ENCODE measurements around the gene DCUN1D2.

The DCUN1D2 gene

DNA sequence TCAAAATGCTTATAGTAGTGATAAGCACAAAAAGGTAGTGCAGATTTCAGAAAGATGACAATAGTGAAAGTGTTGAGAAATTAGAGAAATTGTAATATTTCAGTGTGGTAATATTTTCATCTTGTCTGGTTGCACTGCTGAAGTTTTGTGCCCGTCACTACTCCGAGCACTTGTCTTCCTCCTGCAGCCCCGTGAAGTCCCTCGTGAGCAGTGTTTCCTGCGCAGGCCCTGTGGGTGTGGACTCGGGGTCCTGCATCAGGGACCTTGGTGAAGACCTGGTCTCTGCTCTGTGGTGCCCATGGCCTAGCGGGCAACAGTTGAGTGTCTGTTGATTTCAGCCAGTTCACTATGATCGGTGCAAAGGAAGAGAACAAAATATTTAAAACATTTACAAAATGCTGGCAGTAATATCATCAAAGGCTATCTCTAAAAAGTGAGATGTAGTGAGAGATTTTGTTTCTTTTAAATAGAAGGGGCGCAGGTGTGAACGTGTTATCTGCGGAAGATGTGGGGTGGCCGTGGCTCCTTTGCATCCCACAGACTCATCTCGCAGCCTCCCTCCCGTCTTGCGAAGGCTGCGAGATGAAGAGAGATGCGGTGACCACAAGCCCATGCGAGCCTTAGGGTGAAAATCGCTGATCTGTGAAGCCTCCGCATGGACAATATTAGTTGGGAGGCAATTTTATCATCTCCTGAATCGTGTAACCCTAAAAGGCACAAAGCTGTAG, 27.7 kb upstream of the DCUN1D2 start:
- no peak for DNase-seq

DNA sequence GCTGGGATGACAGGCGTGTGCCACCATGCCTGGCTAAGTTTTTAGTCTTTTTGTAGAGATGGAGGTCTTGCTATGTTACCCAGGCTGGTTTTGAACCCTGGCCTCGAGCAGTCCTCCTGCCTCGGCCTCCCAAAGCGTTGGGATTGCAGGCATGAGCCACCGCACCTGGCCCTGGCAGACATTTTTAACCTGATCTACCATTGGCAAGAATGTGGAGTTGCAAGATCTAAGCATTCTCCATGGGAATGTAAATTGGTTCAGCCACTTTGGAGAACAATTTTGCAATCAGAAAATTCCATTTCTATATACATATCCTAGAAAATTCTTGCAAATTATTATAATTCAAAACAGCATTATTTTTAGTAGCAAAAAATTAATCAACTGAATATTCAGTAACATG, 24.3 kb upstream of the DCUN1D2 start:
- DNase-seq = no peak

DNA sequence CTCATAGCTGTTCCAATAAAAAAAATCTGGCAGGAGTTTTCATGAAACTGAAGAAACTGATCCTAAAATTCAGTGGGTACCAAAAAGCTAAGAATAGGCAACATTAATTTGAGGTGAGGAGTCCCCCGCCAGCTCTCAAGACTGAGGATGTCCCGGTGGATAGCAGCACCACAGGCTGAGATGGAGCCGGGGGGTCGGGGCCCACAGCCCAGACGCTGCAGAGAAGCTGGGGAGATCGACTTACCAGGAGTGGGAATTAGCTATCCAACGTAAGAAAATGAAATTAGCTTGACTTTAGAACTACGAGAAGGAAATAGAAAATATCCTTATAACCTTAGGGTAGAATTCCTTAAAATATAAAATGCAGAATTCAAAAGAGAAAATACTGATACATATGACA, 23.2 kb upstream of the DCUN1D2 start:
- no peak for DNase-seq

DNA sequence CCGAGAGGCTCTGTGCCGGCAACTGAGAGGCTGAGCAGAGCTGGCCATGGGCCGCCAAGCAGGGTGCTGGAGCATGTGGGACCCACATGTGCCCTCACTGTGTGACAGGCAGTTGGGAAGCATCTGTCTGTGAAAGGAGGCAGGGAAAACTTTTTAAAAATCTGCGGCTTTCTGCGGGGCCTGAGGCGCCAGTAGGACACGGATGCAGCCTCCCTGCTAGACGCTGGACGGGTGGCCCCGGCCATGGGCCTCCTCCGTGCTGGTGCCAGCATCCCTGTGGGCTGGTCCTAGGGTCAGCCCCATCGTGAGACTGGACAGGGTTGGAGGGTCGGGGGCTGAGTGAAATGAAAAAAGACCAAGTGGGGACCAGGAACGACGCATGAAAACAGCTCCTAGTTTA, 20.9 kb upstream of the DCUN1D2 start:
- DNase-seq = no peak

DNA sequence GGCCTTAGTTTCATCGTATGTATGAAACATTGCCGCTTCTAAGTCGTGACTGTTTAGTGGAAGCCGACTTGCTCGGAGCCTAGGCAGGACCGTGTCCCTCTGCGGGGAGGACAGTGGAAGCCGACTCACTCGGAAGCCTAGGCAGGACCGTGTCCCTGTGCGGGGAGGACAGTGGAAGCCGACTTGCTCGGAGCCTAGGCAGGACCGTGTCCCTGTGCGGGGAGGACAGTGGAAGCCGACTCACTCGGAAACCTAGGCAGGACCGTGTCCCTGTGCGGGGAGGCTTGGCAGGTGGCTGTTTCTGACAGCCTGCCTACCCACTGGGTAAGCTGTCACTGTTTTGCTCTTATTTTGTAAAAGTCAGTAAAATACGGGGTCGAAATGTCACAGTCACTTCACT, 20.4 kb upstream of the DCUN1D2 start:
- no peak for DNase-seq

DNA sequence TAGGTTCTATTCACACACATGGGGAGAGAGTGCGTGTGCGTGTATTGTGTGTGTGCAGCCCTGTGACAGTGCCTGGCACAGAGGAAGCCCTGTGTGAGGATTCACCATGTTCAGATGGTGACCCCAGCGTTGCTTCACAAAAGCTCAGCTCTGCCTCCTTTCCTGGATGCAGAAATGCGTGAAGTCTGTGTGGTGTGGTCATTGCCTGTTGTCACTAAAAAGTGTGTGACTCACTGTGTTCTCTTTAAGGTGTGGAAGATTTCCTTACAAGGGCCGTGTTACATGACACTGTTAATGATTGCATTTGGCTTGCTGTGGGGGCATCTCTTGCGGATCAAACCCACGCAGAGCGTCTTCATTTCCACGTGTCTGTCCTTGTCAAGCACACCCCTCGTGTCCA, 19.5 kb upstream of the DCUN1D2 start:
- no peak for DNase-seq

DNA sequence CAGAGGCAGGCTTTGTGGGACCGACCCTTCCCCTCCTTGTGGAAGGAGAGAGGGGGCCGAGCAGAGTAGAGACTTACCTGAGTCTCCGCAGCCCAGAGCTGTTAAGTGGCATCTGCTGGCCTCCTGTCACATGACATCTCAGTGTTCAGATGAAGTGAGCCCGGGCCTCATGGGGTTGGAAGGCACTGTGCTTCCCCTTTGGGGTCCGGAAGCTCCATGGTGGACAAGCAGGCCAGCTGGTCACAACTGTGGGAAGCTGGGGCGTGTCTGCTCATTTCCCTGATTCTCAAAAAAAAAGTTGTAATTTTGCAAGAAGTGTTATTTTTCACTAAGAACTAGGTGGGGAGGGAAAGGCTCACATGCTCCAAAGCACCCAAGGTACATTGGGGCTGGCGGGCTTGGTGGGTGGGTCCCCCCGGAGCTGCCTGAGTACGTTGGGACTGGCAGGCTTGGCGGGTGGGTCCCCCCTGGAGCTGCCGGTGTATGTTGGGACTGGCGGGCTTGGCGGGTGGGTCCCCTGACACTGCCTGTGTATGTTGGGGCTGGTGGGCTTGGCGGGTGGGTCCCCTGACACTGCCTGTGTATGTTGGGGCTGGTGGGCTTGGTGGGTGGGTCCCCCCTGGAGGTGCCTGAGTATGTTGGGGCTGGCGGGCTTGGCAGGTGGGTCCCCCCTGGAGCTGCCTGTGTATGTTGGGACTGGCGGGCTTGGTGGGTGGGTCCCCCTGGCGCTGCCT, 18.2 kb upstream of the DCUN1D2 start:
- no peak for DNase-seq

DNA sequence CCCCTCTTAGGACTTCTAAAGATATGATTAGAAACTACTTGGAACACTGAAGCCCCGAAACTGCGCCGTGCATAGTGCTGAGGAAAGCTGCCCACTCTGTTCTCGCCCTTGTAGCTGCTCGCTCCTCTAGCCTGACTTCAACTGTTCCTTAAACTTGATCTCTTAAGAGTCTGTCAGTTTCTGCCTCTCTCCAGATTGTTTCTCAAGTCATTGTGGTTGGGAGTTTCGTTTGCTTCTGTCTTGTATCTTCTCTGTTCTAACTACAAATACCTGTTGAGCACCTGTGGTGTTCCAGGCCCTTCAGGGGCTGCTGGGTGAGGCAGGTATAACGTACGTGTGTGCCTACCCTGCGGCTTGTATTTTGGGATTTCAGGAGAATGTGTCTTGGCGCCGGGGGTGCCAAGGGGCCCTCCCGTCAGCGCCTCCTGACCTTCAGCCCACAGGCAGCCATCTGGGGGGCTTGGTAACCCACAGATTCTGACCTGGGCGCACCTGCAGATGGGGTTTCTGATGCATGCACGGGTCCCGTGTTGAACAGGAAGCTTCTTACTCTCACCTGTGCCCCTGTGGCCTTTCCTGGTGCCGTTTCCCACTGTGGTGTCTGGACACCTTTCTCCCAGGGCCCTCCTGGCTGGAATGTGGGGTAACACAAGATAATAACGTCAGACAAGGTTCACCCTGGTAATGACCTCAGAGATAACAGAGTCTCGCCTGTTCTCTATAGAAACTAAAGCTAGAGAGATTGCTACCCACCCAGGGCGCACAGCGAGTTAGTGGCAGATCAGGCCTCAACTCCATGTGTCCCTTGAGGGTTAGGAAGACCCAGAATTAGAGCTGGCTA, 17.2 kb upstream of the DCUN1D2 start:
- no peak for DNase-seq

DNA sequence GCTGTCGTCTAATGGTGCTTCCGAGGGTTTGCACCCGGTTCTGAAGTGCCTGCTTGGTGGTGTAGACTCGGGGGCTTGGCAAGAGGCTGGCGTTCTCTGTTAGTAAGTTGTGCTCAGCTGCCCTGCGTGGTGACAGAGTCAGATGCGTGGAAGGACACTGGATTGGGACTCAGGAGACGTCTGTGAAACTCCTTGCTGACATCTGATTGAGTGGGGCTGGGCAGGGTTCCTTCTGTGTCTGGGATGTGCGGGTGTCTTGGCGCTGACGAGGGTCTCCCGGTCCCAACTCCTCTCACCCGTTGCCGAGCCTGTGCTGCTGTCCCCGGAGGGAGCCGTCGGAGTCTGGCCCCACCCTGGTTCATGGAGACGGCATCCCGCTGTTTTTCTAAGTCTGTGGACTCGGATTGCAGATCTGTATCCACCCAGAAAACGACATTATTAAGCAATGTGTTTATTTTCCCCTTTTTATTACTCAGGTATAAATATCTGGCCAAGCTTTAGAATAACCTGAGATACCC, 16.4 kb upstream of the DCUN1D2 start:
- DNase-seq = no peak

DNA sequence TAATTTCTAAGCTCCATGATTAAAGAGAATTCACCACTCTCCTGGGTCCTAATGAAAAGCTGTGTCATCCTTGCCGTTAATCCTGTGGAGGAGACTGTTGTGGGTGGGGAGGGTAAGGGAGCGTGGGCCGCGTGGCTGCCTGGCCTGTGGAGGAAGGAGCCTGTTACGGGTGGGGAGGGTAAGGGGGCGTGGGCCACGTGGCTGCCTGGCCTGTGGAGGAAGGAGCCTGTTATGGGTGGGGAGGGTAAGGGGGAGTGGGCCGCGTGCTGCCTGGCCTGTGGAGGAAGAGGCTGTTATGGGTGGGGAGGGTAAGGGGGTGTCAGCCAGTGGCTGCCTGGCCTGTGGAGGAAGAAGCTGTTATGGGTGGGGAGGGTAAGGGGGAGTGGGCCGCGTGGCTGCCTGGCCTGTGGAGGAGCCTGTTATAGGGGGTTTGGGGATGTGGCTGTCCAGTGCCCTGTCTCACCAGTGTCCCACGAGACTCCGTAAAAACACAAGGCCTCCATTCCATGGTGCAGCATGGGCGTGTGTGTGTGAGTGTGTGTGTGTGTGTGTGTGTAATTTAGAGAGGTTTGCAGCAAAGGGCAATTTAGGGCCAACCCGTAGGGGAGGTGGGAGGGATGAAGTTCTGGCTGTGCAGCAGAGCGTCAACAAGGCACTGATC, 15.6 kb upstream of the DCUN1D2 start:
- no peak for DNase-seq

DNA sequence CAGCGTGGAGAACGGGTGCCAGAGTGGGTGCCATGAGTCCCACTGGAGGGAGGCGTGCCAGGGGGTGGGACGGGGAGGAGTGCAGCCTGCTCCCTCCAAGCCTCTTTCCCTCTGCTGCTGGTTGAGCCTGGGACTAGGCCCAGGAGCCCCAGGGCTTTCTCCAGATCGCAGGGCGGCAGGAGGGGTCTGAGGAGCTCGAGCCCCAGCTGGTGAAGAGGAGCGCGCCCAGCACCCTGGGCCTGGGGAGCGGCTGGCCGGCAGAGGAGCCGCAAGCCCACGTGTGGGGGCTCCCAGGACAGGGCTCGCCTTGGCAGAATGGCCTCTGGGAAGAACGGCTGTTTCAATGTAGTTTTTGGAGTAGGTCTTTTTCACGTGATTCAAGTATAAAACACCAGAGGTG, 12.2 kb upstream of the DCUN1D2 start:
- no peak for DNase-seq

DNA sequence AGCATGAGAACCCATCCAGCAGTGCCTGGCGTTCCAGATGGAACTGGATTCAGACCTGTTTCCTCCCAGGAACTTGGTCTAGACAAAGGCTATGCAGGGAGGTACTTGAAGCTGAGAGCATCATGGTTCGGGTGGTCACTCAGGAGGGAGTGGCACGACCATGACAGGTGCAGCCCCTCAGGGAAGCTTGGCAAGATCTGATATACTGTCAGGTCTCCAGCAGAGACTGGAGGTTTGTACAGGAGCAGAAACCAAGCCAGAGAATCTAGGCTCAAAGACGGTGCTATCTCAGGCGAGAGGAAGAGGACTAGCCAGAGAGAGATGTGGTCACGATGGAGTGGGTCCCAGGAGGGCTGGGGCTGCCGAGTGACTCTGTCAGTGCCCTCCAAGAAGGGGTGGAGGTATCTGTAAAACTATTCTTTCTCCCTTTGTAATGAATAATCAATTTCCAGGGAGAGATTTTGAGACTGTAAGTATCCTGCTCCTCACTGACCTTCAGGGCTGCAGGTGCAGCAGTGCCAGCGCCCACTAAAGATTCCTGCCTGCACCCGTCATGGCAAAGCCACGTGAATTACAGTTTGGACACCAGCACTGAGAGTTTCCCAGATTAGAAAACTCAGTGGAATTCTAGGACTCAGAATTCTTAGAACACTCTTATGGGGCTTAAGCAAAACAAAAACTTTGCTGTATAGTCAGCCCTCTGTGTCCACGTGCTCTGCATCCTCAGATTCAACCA, 10.2 kb upstream of the DCUN1D2 start:
- DNase-seq = no peak

DNA sequence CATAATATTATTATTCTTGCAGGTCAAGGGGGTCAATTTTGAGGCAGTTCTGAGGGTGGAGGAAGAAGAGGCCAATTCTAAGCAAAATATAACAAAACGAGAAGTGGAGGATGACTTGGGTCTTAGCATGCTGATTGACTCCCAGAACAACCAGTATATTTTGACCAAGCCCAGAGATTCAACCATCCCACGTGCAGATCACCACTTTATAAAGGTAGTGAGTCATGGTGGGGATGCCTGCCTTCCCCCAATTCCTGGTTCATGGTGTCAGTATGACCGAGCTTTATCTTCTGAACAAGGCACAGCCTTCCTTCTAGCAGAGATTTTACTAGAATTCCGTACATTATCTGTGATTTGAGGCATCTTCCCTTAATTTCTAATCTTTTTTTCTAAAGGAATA, 9.4 kb upstream of the DCUN1D2 start:
- no peak for DNase-seq

DNA sequence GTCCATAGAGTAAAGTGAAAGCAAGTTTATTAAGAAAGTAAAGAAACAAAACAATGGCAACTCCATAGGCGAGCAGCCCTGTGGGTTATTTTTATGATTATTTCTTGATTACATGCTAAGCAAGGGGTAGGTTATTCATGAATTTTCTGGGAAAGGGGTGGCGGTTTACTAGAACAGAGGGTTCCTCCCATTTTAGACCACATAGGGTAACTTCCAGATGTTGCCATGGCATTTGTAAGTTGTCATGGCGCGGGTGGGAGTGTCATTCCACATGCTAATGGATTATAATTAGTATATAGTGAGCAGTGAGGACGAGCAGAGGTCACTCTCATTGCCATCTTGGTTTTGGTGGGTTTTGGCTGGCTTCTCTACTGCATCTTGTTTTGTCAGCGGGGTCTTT, 8.4 kb upstream of the DCUN1D2 start:
- DNase-seq = no peak

DNA sequence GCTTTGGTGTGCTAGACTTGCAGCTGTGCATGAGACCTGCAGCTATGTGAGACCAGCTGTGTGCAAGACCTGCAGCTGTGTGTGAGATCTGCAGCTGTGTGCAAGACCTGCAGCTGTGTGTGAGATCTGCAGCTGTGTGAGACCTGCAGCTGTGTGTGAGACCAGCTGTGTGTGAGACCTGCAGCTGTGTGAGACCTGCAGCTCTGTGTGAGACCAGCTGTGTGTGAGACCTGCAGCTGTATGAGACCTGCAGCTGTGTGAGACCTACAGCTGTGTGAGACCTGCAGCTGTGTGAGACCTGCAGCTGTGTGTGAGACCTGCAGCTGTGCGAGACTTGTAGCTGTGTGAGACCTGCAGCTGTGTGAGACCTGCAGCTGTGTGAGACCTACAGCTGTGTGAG, 6.7 kb upstream of the DCUN1D2 start:
- DNase-seq = no peak

DNA sequence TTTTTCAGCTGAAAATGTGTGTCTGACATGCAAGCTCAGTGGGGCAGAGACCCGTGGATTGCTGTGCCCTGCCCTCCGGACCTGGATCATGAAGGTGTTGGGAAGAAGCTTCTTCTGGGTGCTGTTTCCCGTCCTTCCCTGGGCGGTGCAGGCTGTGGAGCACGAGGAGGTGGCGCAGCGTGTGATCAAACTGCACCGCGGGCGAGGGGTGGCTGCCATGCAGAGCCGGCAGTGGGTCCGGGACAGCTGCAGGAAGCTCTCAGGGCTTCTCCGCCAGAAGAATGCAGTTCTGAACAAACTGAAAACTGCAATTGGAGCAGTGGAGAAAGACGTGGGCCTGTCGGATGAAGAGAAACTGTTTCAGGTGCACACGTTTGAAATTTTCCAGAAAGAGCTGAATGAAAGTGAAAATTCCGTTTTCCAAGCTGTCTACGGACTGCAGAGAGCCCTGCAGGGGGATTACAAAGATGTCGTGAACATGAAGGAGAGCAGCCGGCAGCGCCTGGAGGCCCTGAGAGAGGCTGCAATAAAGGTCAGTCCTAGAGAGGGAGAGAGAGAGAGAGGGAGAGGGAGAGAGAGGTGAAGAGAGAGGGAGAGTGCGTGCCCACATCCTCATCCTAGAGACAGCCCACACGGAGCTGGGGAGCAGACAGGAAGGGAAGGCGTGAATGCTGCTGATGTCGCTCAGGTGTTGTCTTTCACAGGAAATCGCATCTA, 5.1 kb upstream of the DCUN1D2 start:
- DNase-seq = no peak

DNA sequence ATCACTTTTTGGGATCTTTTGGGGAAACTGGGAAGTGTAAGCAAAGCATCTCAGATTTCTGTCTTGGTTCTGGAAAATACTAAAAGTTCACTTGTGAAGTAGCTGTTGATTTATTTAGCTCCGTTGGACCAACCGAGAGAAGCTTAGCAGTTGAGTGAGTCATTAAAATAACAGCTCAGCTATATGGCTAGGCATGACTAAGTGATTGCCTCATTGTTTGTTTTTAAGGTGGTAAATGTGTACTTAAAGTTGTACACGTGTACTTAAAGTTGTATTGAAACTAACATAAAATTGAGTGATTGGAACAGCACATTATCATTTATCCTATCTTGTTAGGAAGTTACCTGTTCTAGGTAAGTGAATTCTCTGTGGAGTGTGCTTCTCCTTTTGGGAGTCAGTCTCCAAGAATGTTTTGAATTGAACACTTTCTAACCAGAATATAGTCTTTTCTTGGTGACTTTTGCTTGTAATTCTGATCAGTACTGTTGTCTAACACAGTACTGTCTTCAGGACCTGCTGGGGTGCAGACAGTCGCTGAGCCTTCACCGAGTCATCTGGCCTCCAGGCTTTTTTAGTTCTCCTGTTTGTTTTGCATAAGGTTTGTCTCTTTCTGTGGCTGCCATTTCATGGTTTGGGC, 2.9 kb upstream of the DCUN1D2 start:
- no peak for DNase-seq

DNA sequence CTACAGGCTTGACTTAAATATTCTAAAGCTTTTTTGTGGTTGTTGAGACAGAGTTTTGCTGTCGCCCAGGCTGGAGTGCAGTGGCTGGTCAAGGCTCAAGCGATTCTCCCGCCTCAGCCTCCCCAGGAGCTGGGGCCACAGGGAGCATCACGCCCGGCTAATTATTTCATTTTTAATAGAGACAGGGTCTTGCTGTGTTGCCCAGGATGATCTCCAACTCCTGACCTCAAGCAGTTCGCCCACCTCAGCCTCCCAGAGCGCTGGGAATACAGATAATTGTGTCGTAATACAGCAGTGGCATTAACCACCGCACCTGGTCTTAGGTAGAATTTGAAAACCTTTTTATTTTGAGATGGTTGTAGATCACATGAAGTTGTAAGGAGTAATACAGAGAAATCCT, 1.5 kb upstream of the DCUN1D2 start:
- DNase-seq = no peak

DNA sequence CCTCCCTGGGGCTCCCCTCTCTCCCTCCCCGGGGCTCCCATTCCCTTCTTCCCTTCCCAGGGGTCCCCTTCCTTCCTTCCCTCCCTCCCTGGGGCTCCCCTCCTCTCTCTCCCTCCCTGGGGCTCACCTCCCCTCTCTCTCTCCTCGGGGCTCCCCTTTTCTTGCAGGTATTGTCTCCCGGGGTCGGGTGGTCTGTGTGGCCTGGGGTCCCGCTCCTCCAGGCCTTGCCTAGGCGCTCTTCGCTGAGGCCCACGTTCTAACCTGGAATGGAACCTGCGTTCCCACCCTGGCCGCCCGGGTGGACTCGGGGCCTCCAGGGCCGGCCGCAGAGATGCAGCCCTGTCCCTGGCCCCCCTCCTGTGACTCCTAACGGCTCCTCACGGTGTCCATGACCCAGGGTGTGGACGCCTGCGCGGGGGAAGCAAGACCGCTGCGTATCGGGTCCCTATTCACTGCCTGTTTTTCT, 940 bp upstream of the DCUN1D2 start:
- no peak for DNase-seq

DNA sequence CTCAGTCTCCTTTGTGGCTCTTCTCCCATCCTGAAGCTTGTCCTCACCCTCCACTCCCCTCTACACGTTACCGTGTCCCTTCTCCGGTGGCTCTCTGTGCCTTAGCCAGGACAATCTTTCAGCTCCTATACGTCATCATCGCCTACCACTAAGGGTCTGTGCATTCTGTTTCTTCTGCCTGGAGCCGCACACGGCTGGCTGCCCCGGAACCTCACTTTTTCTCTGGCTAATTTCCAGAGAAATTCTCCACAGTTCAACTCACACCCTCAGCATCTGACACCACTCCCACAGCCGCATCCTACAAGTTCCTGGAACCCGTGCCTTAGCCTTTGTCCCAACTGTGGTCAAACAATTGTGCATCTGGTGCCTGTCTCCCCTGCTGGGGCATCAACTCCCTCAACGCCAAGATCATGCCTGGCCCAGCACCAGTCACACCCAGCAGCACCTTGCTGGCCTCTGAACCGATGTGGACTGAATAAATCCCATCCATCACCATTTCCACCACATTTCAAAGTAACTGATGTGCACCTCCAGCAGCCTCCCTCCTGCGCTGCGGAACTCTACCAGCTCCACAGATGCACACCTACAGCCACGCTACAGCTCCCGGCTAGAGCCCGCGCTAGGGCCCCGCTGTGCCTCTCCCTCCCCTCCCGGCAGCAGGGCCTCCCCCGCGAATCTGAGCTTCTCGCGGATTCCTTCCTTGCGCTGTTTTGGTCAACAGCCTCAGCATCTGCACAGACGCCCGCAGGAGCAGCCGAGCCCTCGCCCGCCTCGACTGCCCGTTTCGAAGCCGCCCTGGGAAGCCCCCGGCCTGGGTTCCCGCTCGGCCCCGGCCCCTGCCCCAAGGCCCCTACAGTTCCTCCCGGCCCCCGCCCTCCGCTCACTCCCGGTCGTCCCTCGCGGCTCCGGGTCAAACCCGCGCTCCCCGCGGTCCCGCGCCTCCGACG, 689 bp downstream of the DCUN1D2 start:
- peak; percentile 22 for DNase-seq

Data from activated CD4-positive, alpha-beta T cell treated with anti-CD3 and anti-CD28 coated beads, Interleukin-2, amount 50 U/mL, for 1 hour (primary cell).